GM21576 (cell line): ENCODE results near the gene TSFM.
"Not testable (repeated sequence)": the region's sequence is repeated elsewhere in the genome, so short reads cannot be mapped to it uniquely, and the experiment has no call there.

ENCODE experiments used
- ATAC-seq: cut with Tn5 transposase; IDR thresholded peaks from one replicate; pipeline ENCODE4 v1.9.1; 2021; ENCODE audit warnings: mild to moderate bottlenecking, moderate library complexity; ENCODE audit not compliant: unreplicated experiment

The TSFM gene

DNA sequence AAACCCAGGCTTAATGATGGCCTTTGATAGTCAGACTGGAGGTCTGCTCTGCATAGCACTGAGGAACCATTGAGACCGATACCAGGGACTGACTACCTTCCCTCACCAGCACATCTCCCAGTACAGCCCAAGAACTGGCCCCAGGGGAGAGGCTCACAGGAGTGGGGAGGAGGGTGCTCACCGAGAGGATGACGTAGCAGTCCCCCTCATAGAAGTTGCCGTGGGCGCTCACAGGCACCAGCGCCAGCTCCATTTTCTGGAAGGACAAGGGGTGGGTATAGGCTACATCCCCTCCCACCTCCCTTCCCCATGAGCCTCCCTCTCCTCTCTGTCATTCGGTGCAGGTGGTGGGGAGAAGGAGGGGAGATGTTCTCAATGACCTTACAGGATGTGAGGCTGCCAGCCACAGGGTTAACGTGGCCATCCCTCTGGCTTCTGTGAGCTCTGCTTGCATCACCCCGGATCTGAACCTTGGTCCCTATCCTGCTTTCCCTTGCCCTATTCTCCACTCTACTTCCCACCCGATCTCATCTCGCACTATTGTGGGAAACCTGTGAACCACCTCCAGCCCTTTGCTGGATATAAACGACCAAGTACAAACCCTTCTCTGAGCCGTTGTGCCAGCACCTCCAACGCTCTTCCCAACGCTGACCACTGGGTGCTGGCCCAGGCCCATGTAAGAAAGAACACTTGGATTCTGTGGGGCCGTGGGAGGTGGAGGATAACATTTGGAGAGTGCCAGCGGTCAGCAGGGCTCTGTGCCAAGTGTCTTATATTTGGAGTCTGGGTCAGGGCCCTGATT lies 31.6 kb downstream of the TSFM start:
- ATAC-seq, result no peak

DNA sequence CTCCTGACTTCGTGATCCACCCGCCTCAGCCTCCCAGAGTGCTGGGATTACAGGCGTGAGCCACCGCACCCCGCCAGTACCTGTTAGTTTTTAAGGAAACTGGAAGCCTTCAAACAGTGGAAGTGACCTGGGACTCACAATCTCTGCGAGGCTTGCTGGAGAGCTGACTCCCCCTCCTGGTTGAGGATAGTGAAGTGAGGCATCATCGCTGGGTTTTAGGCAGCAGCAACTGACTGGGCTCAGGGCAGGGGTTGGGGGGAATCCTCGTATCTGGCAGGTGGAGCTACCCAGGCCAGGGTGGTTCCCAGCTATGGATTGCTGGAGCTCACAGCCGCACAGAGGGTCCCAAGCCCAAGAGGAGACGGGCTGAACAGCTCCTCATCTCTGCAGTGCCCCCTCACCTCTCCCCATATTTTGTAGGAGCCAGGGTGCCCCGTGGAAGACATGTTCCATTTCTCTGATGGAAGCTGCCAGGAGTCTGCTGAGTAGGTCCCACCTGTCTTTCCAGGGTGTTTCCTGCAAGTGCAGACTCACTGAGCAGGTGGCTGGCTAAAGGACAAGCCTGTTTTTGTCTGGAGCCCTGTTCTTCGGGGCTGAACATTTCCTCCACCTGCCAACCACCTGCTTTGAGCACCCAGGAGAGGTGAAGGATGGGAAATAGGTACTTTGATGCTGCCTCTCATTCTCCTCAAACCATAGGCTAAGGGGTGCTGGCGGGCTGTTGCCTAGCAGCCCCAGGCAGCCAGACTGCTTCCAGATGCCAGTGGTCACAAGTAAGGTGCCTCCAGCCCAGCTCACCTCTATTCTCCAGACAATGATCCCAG lies 32.8 kb downstream of the TSFM start:
- no peak for ATAC-seq

DNA sequence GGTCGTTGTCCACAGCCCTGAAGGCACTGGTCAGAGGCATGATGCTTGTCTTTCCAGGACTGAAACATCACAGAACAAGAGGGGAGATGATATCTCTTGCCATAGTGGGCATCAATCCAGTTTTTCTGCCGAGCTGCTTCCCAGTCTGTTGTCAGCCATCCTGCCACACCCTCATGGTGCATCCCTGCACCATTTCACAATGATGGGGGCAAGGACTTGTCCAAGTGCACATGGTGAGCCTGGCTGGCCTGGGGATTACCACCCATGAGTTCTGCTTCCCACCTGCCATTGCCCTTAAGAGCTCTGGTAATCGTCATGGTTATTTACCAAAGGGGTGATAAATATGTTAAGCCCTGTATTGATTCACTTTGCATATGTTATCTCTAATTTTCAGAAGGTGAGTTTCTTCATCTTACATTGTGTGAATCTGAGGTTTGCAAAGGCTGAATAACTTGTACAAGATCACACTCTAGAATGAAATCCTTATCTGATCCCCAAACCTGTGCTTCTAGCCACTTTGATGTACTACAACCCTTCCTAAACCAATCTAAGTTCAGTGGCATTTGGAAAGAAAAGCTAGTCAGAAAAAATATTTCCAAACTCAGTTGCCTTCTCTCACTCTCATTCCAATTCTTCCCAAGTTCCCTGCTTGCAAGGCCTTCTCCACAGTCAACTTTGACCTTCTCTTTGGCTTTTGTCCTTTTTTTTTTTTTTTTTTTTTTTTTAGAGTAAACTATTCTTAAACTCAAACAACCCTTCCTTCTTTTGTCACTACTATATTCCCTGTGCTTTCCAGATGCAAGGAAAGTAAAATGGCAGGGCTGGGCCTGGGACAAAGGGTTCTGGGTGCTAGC lies 33.6 kb downstream of the TSFM start:
- ATAC-seq, result no peak

DNA sequence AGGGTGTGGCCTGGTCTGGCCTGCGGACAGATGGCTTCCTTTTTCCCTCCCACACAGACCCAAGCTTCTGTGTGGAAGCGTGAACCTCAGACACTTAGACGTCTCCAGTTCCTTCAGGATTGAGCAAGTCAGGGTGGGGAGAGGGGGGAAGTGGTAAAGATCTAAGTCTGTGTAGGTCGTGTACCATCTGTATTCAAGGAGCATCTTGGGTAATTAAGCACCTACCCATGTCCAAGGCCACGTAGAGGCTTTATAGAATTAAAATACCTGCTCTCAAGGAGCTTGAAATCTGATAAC lies 34.2 kb downstream of the TSFM start:
- ATAC-seq, result no peak

DNA sequence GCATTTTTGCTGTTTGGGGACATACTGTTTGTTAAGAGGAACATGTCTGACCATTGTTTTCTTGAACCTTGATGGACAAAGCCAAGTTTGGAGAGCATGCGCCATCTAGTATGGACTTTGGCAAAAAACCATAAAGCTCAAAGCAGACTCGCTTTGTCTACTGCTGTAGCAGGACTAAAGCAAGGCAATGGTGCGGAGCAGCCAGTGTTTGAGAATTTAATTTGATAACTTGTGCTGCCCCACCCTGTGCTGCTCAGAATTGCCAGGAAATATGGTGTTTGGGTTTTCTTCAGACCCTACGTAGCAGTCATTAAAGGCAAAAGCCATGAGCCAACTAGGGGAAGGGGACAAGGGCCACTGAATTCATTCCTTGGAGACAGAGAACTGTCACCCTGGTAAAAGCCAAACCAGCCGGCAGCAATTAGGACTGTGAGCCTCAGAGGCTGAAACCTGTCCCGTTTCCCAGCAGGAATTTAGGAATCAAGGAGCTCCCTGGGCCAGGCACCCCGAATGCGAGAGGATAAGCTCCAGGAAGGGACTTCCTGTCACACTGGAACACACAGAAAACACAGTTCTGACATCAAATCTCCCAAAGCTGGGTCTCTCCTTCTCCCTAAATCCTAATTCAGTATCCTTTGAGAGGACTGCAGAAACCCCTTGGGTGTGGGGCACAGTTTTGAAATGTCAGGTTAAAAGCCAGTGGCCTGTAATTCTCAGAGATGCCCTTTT lies 34.8 kb downstream of the TSFM start:
- no peak for ATAC-seq

DNA sequence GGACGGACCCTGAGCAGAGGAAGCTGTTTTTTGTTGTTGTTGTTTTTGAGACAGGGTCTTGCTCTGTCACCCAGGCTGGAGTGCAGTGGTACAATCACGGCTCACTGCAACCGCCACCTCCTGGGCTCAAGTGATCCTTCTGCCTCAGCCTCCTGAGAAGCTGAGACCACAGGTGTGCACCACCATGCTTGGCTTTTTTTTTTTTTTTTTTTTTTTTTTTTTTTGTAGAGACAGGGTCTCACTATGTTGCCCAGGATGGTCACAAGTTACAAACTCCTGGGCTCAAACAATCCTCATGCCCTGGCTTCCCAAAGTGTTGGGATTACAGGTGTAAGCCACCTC lies 35.4 kb downstream of the TSFM start:
- not testable (repeated sequence) for ATAC-seq

DNA sequence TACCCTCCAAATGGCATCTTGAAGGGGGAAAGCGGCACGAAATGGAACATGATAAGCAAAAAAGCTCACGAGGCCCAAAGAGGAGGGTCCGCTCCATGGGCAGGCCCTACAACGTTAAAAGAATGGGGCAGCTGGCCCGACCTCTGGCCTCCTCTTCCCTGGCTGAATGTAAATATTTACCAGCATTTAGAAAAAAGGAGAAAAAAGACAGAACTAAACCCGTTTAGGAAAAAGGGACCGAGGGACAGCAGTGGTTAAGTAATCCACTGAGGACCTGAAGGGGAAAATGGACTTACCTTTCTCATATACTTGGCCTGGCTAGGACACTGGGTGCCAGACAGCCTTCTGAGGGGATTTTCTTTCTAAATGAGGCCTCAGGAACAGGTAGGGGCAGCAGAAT lies 37.5 kb downstream of the TSFM start:
- not testable (repeated sequence) for ATAC-seq

DNA sequence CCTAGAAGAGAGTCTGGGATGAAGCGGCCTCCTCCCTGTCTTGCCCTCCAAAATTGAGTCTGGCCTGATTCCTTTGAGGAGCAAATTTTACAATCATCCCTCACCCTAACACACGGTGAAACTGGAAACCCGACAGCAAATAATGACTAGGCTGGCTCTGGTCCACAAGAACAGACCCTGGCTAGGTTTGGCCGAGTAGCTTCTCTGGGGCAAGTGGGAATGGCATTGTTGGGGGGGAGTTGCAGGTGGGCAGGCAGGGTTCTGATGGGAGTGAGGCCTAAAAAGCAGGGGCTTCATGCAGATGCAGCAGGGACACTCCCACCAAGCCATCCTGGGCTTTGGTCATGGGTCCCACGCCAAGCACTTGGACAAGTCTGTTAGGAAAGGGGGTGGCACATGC lies 38.4 kb downstream of the TSFM start:
- ATAC-seq, result not testable (repeated sequence)

DNA sequence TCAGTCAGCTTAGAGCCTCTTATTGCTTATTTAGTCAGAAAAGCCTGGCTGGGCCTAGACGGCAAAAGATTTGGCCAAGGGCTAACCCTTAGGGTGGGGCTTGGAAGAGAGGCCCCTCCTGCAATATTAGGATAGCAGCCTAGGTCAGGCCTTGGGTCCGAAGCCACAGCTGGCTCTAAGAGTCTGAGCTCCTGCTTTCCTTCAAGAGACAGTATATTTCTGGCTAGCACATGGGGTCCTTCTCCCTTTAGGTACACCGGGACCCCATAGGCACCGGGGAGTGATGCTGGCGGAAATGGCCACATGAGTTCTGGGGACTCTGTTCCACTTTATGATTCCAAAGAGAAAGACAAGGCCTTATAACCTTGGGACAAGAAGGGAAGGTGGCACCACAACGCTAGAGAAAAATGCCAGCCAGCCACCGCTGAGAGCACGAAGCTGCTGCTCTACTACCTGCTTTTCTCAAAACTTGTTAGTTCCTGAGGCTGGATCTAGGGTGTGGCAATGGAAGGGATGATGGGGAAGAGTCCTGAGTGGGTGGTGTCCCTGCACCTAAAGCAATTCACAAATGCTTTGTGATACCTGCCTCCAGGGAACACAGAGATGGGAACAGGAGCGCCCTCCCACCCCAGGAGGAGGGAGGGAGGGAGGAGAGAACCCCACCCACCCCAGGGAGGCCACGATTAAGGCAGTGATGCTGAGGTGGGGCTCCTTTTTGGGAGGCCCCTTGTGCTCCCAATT lies 39.1 kb downstream of the TSFM start:
- ATAC-seq, result no peak

DNA sequence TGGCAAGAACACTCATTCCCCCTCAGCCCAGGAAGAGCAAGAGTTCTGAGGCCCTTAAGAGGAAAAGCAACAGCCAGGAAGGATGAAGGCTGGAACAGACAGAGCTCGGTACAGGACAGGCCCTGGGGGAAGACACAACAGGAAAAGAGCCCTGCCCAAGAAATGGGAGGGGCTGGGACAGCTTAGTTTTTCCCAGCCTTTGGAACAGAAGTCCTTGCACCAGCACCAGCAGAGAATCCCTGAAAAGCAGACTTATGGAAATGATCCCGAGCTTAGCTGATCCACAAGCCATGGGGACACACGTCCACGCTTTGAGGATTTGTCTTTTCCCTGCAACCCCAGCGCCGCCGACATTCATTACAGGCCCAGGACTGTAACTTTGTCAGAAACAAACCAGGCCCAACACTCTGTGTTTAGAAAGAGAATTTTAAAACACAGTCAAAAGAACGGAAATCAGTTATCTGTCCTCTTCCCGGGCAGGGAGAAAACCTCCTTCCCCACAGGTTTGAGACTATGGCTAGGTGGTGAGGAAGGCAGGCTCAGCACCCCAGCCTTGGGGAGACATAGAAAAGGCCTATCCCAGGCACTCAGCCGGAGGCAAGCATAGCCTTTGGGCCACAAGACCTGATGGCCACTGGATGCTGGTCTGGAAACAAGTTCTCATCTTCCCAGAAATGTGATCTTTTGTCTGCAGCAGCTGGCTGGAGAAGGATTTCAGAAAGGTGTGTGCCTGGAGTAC lies 40.0 kb downstream of the TSFM start:
- no peak for ATAC-seq

DNA sequence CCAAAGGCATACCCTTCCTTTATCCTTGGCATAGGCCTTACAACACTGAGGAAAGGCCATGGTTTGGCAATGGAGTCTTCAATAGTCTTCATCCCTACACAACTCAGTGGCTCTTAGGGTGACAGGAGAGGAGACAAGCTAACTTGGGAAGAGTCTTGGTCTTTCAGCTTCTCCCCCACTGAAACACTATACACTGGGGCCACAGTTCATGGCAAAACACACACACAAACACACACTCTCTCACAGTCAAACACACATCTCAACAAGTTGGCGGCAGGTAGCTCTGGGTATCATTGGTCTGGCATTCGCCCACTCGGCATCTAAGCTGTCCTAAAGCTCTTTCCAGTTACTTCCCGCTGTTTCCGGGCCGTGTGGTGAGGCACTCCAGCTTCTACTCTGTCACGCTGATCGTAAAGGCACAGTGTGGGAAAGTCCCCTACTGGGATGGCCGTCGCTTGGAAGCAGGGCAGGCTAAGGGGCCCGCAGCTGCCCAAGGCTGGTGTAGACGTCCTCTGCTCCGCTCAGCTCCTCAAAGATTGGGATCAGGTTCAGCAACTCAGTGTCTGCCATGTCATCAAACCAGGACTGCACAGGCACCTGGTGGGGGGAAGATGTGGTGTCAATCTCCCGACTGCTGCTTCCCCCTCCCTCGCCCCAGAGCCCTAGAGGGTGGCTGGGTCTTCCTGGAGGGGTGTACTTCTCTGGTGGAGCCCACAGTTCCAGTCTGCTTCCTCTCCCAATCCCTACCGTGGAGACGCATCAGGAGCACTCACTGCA lies 40.7 kb downstream of the TSFM start:
- no peak for ATAC-seq

DNA sequence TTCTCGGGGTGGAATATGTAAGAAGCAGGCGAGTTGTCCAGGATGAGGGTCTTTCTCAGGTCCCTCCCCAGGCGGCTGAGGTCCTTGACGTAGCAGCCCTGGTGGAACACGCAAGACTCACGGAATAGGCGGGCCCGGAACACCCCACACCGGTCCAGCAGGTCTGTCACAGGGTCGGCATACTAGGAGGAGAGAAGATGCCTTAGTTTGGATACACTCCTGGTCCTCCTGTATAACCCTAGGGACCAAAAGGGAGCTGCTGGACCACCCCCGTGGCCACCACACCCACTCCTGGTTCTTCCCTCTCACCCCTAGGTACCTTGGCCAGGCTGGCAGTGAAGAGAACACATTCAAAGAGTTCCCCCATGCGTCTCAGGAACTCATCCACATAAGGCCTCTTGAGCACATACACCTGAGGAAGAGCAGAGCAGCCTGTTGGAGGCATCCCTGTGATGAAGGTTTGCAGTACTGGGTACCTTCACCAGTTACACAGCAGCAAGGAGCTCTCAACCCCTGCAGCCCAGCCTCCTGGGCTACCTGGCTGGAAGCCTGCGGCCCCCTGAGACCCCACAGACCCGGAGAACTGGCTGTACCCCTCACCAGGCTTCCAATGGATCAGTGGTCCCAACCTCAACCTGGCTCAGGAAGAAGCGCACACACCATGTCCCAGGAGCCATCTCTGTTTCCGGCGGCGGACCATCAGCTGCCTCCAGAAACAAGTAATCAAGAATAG lies 41.5 kb downstream of the TSFM start:
- ATAC-seq, result no peak

DNA sequence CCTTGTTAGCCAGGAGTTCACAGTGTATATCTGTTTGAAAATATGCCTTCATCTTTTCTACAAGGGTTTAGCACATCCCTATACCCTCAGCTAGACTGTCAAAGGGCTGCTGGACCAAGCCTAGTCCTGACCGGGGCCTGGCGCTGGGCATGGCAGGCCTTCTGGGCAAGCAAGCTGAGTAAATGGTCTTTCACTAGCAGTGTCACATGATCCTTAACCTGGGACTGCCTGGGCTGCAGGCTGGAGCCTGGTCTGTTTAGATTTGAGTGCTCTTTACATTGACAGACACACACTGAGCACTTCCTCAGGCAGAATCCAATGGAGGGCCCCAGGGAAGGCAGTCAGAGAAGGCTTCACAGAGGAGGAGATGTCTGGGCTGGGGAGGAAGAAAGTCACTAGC lies 42.9 kb downstream of the TSFM start:
- ATAC-seq, result no peak

DNA sequence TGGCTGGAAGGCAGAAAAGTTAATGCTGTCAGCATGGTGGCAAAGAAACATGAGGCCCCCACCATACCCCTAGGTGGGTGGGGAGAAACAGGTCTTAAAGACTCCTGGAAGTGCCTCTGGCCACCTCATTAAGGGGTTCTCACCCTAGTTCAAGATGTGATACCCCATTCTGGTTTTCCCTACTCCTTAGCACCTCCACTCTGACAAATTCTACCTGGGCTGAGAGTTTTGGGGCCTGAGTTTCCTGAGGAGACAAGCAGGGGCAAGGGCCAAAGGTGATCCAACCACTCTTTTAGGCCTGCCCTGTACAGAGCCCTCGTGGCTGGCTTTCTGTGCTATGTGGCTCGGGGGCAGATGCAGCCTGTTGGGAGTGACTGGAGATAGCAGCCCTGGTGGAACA lies 43.8 kb downstream of the TSFM start:
- ATAC-seq, result no peak

DNA sequence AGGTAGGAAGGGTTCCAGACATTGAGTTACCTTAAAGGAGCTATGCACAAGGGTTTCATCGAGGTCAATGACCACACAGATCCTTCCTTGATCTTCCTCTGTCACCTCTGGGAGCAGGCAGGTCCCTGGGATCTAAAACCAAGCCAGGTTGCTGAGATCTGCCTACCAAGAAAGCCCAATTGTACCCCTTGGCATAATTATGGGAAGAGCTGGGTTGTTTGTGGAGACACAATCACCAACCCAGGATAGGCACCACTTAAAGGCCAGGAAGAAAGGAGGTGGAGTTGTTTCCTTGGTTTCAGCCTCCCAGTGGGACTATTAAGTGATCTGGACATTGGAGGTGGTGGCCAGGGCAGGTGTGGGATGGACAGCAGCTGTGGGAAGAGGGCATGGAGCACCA lies 44.4 kb downstream of the TSFM start:
- no peak for ATAC-seq

DNA sequence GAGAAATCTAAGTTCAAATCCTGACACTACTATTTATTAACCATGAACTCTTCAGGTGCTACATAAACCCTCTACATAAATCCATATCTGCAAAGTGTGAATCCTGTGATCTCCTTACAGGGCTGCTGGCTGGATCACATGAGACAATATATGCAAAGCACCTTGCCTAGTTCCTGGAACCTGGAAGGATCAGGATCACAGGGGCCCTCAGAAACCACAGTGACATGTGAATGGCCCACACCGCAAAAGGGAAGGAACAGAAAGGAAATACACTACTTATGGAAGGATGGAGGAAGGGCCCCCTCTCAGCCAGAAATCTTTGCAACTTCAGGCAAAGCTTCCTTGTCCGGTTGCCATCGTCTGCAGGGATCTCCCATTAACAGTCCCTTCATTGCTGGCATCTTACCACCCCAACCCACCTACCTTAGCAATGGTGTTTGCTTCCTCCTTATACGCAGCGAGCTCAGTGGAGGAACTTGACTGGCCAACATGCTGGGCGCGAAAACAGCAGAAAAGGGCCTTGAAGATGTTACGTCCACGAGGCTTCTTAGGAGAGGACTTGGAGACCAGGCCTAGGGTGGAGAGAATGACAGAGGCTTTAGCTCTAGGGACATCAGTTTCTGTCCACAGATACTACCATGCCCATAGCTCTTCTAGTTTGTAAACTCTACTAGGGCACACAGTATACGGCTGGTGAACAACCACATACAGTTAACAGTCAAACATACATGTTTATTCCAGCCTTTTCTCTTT lies 46.6 kb downstream of the TSFM start:
- no peak for ATAC-seq

DNA sequence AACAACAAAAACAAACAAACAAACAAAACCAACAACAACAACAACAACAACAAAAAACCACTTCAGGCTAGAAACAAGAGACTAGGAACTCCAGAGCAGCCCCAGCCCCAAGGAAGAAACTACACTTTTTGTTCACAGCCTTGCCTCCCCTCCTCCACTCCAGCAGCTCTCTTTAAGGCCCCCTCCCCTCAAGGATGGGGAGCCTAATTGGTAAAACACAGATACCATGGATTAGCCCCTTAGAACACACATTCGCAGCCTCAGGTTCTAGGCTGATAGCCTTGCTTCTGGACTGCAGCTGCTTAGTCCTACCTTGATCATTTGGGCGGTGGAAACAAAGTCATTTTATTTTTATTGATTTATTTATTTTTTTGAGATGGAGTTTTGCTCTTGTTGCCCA lies 47.8 kb downstream of the TSFM start:
- ATAC-seq, result no peak

DNA sequence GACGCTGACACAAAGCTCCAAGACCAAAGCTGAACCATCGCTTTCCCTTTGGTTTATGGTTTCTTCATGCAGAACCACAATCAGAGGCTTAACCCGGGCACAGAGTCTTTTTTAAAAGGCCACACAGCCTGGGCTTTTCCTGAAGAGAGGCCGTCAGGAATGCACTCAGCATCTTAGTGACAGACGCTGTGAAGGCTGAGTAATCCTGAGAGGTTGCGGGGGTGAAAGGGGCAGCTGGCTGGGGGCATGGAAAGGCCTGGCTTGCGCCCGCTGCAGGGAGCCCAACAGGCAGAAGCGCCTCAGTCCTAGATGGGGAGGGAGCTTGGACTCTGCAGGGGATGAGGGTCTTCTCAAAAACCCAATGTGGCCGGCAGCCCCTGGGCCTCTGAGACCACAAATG lies 50.4 kb downstream of the TSFM start:
- no peak for ATAC-seq
